Measurements from ENCODE around the gene RBM12.
"Not testable (repeated sequence)": the region's sequence is repeated elsewhere in the genome, so short reads cannot be mapped to it uniquely, and the experiment has no call there.

- TF ChIP-seq, protein P1, sequence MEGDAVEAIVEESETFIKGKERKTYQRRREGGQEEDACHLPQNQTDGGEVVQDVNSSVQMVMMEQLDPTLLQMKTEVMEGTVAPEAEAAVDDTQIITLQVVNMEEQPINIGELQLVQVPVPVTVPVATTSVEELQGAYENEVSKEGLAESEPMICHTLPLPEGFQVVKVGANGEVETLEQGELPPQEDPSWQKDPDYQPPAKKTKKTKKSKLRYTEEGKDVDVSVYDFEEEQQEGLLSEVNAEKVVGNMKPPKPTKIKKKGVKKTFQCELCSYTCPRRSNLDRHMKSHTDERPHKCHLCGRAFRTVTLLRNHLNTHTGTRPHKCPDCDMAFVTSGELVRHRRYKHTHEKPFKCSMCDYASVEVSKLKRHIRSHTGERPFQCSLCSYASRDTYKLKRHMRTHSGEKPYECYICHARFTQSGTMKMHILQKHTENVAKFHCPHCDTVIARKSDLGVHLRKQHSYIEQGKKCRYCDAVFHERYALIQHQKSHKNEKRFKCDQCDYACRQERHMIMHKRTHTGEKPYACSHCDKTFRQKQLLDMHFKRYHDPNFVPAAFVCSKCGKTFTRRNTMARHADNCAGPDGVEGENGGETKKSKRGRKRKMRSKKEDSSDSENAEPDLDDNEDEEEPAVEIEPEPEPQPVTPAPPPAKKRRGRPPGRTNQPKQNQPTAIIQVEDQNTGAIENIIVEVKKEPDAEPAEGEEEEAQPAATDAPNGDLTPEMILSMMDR (conservative IDR thresholded peaks at IDR 0.05; ENCODE audit: low read depth, low read length), result not testable (repeated sequence)
- not testable (repeated sequence) for TF ChIP-seq POLR2A (IDR thresholded peaks at IDR 0.05; ENCODE audit: low read depth, low read length); MAFK (IDR thresholded peaks at IDR 0.05; ENCODE audit: low read depth, low read length); MXI1 (IDR thresholded peaks at IDR 0.05; ENCODE audit: borderline replicate concordance, low read depth, low read length); NFE2L2 (IDR thresholded peaks at IDR 0.05; ENCODE audit: low read depth, low read length); ELK1 (IDR thresholded peaks at IDR 0.05; ENCODE audit: borderline replicate concordance, low read depth, low read length); CEBPB (IDR thresholded peaks at IDR 0.05; ENCODE audit: low read depth, low read length)
- TF ChIP-seq, protein P2, sequence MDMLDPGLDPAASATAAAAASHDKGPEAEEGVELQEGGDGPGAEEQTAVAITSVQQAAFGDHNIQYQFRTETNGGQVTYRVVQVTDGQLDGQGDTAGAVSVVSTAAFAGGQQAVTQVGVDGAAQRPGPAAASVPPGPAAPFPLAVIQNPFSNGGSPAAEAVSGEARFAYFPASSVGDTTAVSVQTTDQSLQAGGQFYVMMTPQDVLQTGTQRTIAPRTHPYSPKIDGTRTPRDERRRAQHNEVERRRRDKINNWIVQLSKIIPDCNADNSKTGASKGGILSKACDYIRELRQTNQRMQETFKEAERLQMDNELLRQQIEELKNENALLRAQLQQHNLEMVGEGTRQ (IDR thresholded peaks at IDR 0.05; ENCODE audit: low read depth, low read length), result not testable (repeated sequence)
These were observed 48.4 kb upstream of the RBM12 start for GRCh38 chr20:35713120-35713519.

Data from IMR-90 (cell line).